Skeletal muscle satellite cell (primary cell): Measurements from ENCODE around the gene PSME2. TPM values are rescaled to one million over a fixed set of nuclear protein-coding genes. Genes with fewer than 3 reads are reported as not detected.

Source experiments
- small RNA-seq: library from RNA; depleted of rRNA; stranded (forward); fragments of <200 nt; gene quantifications from one replicate; pipeline ENCODE3, GENCODE V24; 2012

The PSME2 gene

Small RNA genes within 50 kb of the gene (small RNA-seq; reads per million reads assigned to genes)
- gene AL136295.4 (not detected), gene IPO4 (not detected), gene IRF9 (not detected), gene RNA5SP383 (0.21 reads per million)
